GM13977 (cell line): ENCODE measurements around the gene COMMD1.

Experiments
- DNase-seq: peaks from one replicate; pipeline ENCODE4 v3.0.0; 2012; ENCODE audit warnings: low spot score
- CTCF ChIP-seq: IDR thresholded peaks from 2 replicates; pipeline ENCODE4 v1.5.1; 2012; ENCODE audit warnings: mild to moderate bottlenecking, control low read depth; ENCODE audit not compliant: insufficient read depth; ENCODE audit errors: extremely low read depth, missing control alignments
- in situ Hi-C: fragments of 300-500 bp; cut with MboI; formaldehyde crosslinking; loops from one replicate; pipeline ENCODE4 v1.12.0; 2022; ENCODE audit warnings: low sequenced_read_pairs, low pct_unique_long_range_greater_than_20kb, mixed read lengths, inconsistent platforms; ENCODE audit not compliant: unreplicated experiment

The COMMD1 gene

GRCh38 chr2:61980758-61981157, 75.3 kb downstream of the COMMD1 start:
- DNase-seq = no peak
- no peak for TF ChIP-seq CTCF
- in situ Hi-C loops = no loop called here

- no peak for TF ChIP-seq CTCF
- no peak for DNase-seq
- in situ Hi-C loops = no loop called here
Measured at GRCh38 chr2:61984682-61985081, 79.2 kb downstream of the COMMD1 start.

GRCh38 chr2:61988462-61989366, 83.2 kb downstream of the COMMD1 start:
- no peak for TF ChIP-seq CTCF
- no peak for DNase-seq
- in situ Hi-C loops = no loop called here

- in situ Hi-C loops = loop anchor here (10.0 kb wide), 1 partner anchor 421 kb away; no protein-coding TSS in a partner anchor
- TF ChIP-seq CTCF = peak; percentile 92
- peak; percentile 49 for DNase-seq
Measured at GRCh38 chr2:61993422-61994024, 88.0 kb downstream of the COMMD1 start.

- in situ Hi-C loops = loop anchor here (10.0 kb wide), 1 partner anchor 420 kb away; no protein-coding TSS in a partner anchor
- DNase-seq = no peak
- no peak for TF ChIP-seq CTCF
Measured at GRCh38 chr2:61994531-61994930, 89.1 kb downstream of the COMMD1 start.

GRCh38 chr2:61995065-61995464, 89.6 kb downstream of the COMMD1 start:
- DNase-seq = no peak
- in situ Hi-C loops = loop anchor here (10.0 kb wide), 1 partner anchor 420 kb away; no protein-coding TSS in a partner anchor
- no peak for TF ChIP-seq CTCF
